OCI-LY7 (cell line): ENCODE results near the gene JUN.

Source experiments
- EZH2phosphoT487 ChIP-seq: fragments of 200-600 bp; sonication (generic); IDR thresholded peaks from 2 replicates; pipeline ENCODE4 v1.6.1; 2018; ENCODE audit warnings: low read depth, borderline replicate concordance, mild to moderate bottlenecking, mixed run types, antibody characterized with exemption, low read length, moderate library complexity, mixed read lengths
- TF ChIP-seq, protein P1 (sequence below): fragments of 200-600 bp; sonication (generic); conservative IDR thresholded peaks from 2 replicates; pipeline ENCODE4 v1.5.1; 2014; ENCODE audit warnings: mild to moderate bottlenecking, antibody characterized with exemption, low read length, moderate library complexity, mixed read lengths

DNA sequence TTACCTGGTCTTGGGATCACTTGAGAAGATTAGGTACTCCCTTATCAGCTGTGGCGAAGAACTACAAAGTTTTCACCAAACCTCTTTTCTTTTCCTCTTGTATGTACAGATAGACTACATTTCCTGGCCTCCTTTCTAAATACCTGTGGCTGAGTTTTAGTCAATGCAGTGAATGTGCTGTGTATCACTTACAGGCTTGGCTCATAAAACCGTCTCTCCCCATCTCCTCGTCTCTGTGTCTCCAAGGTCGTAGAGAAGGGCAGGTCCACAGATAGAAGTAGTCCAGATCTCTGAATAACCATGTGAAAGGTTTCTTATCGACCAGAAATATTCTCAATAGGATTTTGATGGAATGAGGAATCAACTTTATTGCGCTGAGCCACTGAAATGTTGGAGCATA is 9.0 kb upstream of the JUN start:
- TF ChIP-seq, protein P1, sequence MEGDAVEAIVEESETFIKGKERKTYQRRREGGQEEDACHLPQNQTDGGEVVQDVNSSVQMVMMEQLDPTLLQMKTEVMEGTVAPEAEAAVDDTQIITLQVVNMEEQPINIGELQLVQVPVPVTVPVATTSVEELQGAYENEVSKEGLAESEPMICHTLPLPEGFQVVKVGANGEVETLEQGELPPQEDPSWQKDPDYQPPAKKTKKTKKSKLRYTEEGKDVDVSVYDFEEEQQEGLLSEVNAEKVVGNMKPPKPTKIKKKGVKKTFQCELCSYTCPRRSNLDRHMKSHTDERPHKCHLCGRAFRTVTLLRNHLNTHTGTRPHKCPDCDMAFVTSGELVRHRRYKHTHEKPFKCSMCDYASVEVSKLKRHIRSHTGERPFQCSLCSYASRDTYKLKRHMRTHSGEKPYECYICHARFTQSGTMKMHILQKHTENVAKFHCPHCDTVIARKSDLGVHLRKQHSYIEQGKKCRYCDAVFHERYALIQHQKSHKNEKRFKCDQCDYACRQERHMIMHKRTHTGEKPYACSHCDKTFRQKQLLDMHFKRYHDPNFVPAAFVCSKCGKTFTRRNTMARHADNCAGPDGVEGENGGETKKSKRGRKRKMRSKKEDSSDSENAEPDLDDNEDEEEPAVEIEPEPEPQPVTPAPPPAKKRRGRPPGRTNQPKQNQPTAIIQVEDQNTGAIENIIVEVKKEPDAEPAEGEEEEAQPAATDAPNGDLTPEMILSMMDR = no peak
- no peak for TF ChIP-seq EZH2phosphoT487
